ENCODE results near the gene CLEC7A.

The CLEC7A gene

GRCh38 chr12:10136637-10137205 lies 6.7 kb upstream of the CLEC7A start:
- no peak for DNase-seq

GRCh38 chr12:10135126-10135525 lies 5.1 kb upstream of the CLEC7A start:
- no peak for DNase-seq

DNA sequence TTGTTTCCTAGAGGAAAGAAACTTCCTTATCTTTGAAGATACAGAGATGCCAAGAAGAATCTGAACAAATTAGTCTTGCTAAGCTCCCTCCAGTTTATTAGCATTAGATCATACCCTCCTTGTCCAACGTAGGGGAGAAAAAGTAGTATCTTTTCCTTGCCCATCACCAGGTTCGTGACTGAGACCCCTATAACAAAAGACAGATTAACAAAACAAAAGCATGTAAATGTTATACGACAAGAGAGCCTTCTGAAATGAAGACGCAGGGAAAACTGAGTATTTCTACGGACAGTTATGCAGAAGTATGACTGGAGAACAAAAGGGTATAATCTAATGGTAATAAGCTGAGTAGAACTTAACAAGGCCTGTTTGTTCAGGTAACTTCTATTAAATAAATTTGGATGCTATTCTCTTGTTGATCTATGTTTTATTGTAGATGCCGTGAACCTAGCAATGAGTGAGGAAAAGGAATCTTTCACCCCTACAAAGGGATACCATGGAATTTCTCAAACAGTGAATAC lies 2.9 kb upstream of the CLEC7A start:
- no peak for DNase-seq

GRCh38 chr12:10131111-10131690 lies 1.2 kb upstream of the CLEC7A start:
- no peak for DNase-seq

- no peak for DNase-seq
Measured at GRCh38 chr12:10128687-10129086, 1.3 kb downstream of the CLEC7A start.

DNA sequence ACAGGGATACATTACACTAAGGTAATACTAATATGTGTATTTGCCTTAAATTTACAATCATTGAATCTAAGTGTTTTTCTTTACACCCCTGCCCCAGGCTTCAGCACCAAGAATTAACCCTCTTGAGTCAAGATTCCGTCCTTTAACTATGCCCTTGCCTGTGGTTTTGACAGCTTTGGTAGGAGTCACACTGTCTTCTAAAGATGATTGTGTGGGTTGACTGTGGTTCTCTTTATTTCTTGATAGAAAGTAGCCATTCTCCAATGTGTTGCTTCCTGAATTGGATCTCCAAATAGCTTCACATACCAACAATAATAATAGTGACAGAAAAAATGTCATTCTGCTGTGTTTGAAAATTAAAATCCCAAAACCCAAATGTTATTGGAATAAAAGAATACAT lies 3.6 kb downstream of the CLEC7A start:
- DNase-seq: no peak

- DNase-seq: no peak
Measured at GRCh38 chr12:10122689-10123088, 7.3 kb downstream of the CLEC7A start.

DNA sequence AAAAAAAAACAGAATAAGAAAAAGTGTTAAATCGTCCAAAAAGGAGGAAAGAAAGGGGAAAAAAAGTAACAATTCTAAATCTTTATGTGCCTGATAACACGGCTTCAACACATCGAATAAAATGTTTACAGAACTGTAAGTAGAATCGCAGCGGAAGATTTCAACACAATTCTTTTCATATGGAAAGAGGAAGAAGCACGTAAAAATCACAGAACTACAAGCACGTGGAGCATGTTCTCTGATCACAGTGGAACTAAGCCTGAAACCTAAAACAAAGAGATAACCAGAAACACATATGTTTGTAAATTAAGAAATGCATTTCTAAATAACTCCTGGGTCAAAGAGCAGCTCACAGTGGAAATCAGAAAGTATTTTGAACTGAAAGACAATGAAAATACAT lies 8.7 kb downstream of the CLEC7A start:
- no peak for DNase-seq

- DNase-seq: no peak
Measured at GRCh38 chr12:10119066-10119465, 10.9 kb downstream of the CLEC7A start.

- DNase-seq: no peak
Measured at GRCh38 chr12:10115890-10116289, 14.1 kb downstream of the CLEC7A start.

- DNase-seq: no peak
Measured at GRCh38 chr12:10115311-10115710, 14.7 kb downstream of the CLEC7A start.

GRCh38 chr12:10113920-10114319 lies 16.1 kb downstream of the CLEC7A start:
- DNase-seq: no peak

- DNase-seq: no peak
Measured at GRCh38 chr12:10113075-10113474, 16.9 kb downstream of the CLEC7A start.

GRCh38 chr12:10111451-10111850 lies 18.5 kb downstream of the CLEC7A start:
- DNase-seq: no peak

- no peak for DNase-seq
Measured at GRCh38 chr12:10110256-10110844, 19.6 kb downstream of the CLEC7A start.

DNA sequence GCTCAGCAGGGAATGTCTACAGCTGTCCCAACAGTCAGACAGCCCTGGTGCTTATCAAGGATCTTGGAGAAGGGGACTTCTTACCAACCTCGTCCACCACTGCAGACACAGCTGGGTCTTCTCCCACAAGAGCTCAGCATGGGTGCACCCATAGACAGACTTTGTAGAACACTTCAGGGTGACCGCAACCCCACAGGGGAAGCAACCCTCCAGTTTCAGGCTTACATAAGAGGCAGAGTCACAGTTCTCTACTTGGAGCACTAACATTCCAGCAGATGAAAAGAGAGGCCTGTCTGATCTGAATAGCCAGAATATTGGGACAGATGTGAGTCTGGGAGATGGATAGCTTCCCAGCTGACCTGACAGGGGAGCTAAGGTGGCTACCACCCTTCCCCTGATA lies 27.7 kb downstream of the CLEC7A start:
- no peak for DNase-seq

- no peak for DNase-seq
Measured at GRCh38 chr12:10101648-10102220, 28.3 kb downstream of the CLEC7A start.

DNA sequence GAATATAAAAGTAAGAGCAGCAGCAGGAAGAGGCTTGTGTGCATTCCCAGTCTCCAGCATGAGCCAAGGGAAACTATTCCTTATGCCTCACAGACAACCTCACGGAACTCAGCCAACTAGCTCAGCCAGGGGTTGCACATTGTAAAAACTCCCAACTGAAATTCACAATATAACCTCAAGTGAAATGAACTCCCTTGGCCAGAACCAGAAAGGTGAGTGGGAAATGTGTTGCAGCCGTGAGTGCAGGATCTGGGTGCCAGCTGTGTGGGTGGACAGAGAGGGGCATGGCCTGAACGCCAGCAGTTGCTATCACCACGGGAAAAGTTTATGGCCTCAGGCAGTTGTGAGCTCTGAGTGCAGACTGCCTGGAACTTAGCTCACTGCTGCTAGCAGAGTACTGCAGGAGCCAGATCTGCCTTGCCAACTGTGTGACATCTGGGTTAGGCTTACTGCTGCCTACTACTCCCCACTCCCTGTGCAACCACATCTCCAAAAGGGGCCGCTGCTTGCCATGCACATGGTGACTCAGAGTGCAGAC lies 28.9 kb downstream of the CLEC7A start:
- no peak for DNase-seq

DNA sequence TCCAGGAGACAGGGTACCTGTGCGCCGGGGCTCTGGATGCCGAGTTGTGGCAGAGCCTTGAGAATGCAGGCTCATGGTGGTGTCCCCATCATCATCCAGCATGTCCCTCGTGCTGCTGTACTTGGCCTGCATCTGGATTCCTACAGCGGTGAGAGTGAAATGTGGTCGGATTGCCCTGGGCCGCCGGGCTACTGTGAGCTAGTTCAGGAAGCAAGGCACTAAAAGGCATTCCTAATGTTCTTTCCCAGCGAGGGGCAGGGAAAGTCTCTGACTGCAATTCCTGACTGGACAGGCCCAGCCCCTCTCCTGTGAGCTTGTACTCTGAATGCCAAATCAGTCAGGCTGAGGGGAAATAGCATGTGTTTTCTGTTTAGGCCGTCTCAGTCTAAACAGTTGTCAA lies 31.2 kb downstream of the CLEC7A start, which contains the start of gene CLEC1A:
CLEC1A (minus strand) TSS at position 195 of the 400 bp plus-strand sequence; CDS start at position 132, 63 bp downstream.
- no peak for DNase-seq

DNA sequence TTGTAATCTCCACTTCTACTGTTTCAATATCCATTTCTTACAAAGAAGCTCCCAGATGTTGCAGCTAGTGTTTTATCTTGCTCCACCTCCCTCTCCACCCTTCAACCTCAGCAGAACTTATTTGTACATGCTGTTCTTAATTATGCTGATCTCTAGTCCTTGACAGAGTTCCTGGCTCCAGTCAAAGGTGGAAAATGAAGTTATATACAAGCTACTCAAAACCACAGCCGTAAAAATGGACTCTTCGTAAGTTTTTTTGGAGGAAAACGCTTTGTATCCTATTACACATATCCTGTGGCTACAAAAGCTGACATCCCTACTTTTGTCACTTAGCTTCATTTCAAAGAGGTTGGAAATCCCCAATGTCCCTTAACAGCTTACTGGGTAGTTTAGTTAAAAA lies 32.5 kb downstream of the CLEC7A start:
- no peak for DNase-seq

DNA sequence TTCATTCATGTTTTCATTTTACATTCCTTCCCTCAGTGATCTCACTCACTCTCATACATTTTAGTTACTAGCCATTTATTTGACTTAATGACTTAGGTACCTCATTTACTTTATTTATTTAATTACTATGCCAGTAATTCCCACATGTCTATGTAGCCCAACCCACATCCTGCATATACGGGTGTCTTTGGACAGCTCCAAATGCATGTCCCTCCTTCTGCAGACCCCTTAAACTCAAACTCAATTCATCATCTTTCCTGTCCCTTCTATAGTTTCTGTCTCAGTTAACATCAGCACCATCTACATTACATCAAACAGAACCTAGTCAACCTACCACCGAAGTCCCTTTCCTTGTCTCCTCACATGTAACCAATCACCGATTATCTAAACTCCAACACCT lies 34.0 kb downstream of the CLEC7A start:
- no peak for DNase-seq

GRCh38 chr12:10094646-10095395 lies 35.2 kb downstream of the CLEC7A start:
- no peak for DNase-seq
